BJ (cell line): ENCODE measurements around the gene UST. TPM values are rescaled to one million over a fixed set of nuclear protein-coding genes. Genes with fewer than 3 reads are reported as not detected.

ENCODE experiments used
- CTCF ChIA-PET: fragments of 350-600 bp; formaldehyde crosslinking; extraction: SDS; loops from one replicate; lab custom pipeline; 2021; ENCODE audit warnings: antibody characterized with exemption, inconsistent platforms; lab: Yijun Ruan, JAX
- POLR2A ChIA-PET: fragments of 300-600 bp; sonication (Branson Sonifier 250); formaldehyde crosslinking; extraction: SDS; loops from one replicate; lab custom pipeline; 2021; ENCODE audit warnings: antibody characterized with exemption; lab: Charles Lee
- DNase-seq: peaks from one replicate; pipeline ENCODE4 v3.0.0-alpha.2; 2011; ENCODE audit warnings: low read depth
- H3K27me3 ChIP-seq: 2 replicates; pipeline ENCODE4 v1.6.0; 2011; ENCODE audit warnings: low read length; ENCODE audit not compliant: control insufficient read depth, insufficient read depth
- H3K36me3 ChIP-seq: 2 replicates; pipeline ENCODE4 v1.5.1; 2011; ENCODE audit warnings: low read length; ENCODE audit not compliant: control insufficient read depth, insufficient read depth
- H3K4me3 ChIP-seq: 2 replicates; pipeline ENCODE4 v1.5.1; 2011; ENCODE audit warnings: low read depth, mild to moderate bottlenecking, control low read depth, low read length
- CTCF ChIP-seq: IDR thresholded peaks from 2 replicates; pipeline ENCODE4 v1.5.1; 2011; ENCODE audit warnings: low read depth, mild to moderate bottlenecking, control low read depth, inconsistent platforms, low read length, moderate library complexity; ENCODE audit not compliant: insufficient read depth
- polyA plus RNA-seq: library from polyadenylated mRNA; depleted of rRNA; stranded (reverse); fragments of >200 nt; gene quantifications from 2 replicates; pipeline ENCODE4 v1.2.3, GENCODE V29; 2011

UST gene
- polyA plus RNA-seq, 1 experiment: 6.8 TPM

- DNase-seq: no peak
- POLR2A ChIA-PET: no interaction called here
- CTCF ChIA-PET: interaction anchor here (0.7 kb wide), 1 partner anchor 10 kb away, joined by 3 read pairs; no protein-coding TSS in a partner anchor
- Histone ChIP-seq H3K4me3 (no peak overlapping the region), H3K27me3 (no peaks in the 10 kb centered on the region; the same call in 1 of the 2 replicates), H3K36me3 (no peaks in the 10 kb centered on the region)
- TF ChIP-seq CTCF: no peak
Measured at GRCh38 chr6:148979014-148979901, 232.4 kb downstream of the UST start.

- no peak for TF ChIP-seq CTCF
- Histone ChIP-seq H3K4me3 (no peak overlapping the region), H3K36me3 (no peaks in the 10 kb centered on the region), H3K27me3 (no peaks in the 10 kb centered on the region; the same call in 1 of the 2 replicates)
- ChIA-PET CTCF (no interaction called here), POLR2A (interaction anchor here (0.5 kb wide), 1 partner anchor 22 kb away, joined by 4 read pairs; no protein-coding TSS in a partner anchor)
- no peak for DNase-seq
Measured at GRCh38 chr6:148980234-148980633, 233.4 kb downstream of the UST start.

- H3K36me3 ChIP-seq: no peaks in the 10 kb centered on the region
- H3K27me3 ChIP-seq: no peaks in the 10 kb centered on the region; the same call in 1 of the 2 replicates
- TF ChIP-seq CTCF: no peak
- DNase-seq: no peak
- ChIA-PET CTCF (interaction anchor here (1.1 kb wide), 1 partner anchor 12 kb away, joined by 3 read pairs; no protein-coding TSS in a partner anchor), POLR2A (no interaction called here)
- no peak overlapping the region for H3K4me3 ChIP-seq
Measured at GRCh38 chr6:148981515-148981914, 234.7 kb downstream of the UST start.

- Histone ChIP-seq H3K27me3 (no peaks in the 10 kb centered on the region; the same call in 1 of the 2 replicates), H3K36me3 (no peaks in the 10 kb centered on the region), H3K4me3 (no peak overlapping the region)
- CTCF ChIA-PET: no interaction called here
- no peak for TF ChIP-seq CTCF
- POLR2A ChIA-PET: no interaction called here
- no peak for DNase-seq
Measured at GRCh38 chr6:148983101-148983761, 236.4 kb downstream of the UST start.

- H3K4me3 ChIP-seq: no peak overlapping the region
- CTCF ChIA-PET: no interaction called here
- H3K27me3 ChIP-seq: no peaks in the 10 kb centered on the region; the same call in 1 of the 2 replicates
- POLR2A ChIA-PET: no interaction called here
- no peak for TF ChIP-seq CTCF
- no peak for DNase-seq
- no peaks in the 10 kb centered on the region for H3K36me3 ChIP-seq
Measured at GRCh38 chr6:148983966-148984365, 237.1 kb downstream of the UST start.
